GM18951 (cell line): ENCODE data around the gene STARD13.

ENCODE experiments used
- POLR2A ChIP-seq: IDR thresholded peaks from 4 replicates; pipeline ENCODE4 v1.6.1; 2011; ENCODE audit warnings: mild to moderate bottlenecking; ENCODE audit not compliant: insufficient read length, insufficient read depth; ENCODE audit errors: extremely low read depth
- in situ Hi-C: fragments of 300-500 bp; cut with MboI; formaldehyde crosslinking; loops from one replicate; pipeline ENCODE4 v1.12.0; 2022; ENCODE audit warnings: low sequenced_read_pairs, mixed read lengths, inconsistent platforms; ENCODE audit not compliant: unreplicated experiment

The STARD13 gene

DNA sequence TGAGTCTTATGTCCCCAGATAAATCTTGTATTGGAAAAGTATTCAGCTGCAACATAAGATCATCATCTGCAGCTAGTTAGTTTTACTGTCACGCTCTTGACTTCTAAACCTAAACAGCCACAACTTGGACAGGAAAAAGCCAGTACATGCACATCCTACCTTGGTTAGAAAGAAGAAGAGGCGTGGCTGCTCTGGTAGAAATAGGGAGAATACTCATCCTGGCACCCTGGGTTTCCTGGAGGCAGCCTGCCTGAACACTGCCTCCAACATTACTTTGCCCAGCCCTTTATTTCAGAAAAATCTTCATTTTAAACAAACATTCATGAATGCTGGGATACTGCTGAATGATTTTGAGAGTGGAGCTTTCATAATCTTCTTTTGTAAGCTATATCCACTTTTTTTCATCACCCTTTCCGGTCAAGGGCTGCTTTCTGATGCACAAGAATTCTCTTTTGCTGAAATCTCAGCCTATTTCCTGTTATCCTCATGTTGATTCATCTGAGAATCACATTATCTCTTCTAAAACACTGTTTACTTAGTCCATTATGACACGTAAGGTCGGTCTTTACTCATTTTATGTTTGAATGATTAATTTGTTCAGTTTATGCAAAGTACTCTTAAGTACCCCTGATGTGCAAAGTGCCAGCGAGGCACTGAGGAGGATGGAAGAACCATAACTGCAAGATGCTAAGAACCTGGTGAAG lies 55.2 kb downstream of the STARD13 start:
- in situ Hi-C loops = no loop called here
- no peak for TF ChIP-seq POLR2A

DNA sequence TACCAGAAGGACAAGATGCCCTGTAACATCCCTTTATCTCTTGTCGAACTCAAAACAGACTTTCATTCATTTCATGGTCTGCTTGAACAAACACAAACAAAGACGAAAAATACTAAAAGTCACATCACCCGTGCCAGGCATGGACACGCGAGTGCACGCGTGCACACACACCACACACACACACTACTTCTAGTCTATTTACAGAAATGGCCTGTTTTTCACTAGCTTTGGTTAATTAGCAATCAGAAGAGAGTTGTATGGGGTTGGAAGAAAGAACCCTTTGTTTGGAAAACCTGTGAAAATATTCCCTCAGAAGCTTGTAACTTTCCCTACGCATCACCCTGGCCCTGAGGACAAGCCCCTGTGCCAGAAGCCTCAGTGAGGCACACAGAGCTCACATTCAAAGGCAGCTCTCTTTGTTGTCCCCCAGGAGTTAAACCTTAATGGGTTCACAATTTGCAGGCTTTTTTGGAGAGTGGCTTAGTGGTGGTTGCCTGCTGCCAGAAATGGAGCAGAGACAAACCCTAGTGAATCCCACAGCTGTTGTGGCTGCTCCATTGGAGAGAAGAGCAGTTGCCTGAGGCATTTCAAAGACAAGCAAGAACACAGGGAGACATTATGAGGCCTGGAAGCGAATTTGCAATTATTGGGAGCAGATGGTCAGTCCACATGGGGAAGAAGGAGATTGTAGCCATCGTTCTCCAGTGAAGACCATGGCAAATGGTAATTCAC lies 55.9 kb downstream of the STARD13 start:
- no peak for TF ChIP-seq POLR2A
- in situ Hi-C loops = loop anchor here (10.0 kb wide), 1 partner anchor 495 kb away; no protein-coding TSS in a partner anchor

DNA sequence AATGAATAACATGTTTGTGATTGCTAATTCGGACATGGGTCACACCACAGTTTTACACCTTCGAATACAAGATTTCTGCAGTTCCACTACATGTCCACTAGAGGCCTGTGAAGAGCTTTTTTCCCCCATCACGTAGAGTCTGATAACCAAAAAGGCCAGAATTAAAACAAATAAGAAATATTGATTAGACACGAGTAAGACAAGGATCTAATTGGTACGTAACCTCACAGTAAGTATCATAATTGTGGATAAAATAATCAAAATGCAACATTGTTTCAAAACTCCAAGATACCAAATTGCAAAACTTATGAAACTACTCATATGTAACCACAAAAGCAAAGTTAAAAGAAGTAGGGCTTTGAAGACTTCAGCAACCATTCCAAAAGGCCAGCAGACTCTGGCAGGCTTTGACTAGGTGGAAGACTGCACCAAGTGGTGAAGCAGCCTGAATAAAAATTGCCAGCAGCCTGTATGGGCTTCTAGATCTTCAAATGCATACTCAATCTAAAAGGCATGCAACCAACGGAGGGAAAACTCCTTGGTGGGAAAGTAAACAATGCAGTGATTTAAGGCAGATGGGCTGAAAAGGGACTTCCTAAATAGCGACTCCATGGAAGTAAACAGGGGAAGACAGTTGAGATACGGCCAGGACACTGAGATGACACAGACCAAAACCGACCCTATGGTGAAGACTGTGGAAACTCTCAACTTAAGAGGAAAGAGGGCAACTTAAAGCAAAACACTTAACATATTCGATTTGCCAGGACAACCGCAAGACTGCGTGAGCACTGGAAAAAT lies 56.7 kb downstream of the STARD13 start:
- TF ChIP-seq POLR2A = no peak
- in situ Hi-C loops = loop anchor here (10.0 kb wide), 1 partner anchor 496 kb away; no protein-coding TSS in a partner anchor

DNA sequence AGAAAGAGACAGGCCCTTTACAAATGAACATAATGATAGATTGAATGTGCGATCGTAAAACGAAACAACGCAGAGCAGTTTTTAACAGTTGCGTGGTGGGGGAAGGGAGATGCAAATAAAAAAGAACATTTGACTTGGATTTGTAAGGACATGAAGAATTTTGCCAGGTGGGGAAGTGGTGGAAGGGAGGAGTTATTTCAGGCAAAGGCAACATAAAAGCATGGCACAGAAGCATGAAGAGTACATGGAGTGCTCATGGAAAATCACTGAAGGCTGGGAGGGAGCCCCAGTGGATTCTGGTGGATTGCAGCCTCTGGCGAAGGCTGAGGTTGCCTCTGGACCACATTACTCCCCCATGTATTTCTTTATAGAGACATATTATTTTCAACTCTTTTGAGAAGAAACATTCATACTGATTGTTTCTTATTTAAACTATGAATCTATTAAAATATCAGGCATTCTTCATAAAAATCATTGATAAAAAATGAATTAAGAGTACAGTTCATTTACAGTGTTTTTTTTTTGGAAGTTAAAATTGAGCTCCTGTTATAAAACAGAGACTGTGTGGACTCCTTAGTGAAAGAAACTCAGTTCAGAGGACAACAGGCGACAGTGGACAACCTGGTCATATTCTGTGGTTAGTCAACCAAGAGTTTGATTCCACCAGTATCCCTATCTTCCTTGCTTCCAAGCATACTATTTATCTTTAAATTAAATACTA lies 57.5 kb downstream of the STARD13 start:
- in situ Hi-C loops = loop anchor here (10.0 kb wide), 1 partner anchor 497 kb away; no protein-coding TSS in a partner anchor
- TF ChIP-seq POLR2A = no peak

DNA sequence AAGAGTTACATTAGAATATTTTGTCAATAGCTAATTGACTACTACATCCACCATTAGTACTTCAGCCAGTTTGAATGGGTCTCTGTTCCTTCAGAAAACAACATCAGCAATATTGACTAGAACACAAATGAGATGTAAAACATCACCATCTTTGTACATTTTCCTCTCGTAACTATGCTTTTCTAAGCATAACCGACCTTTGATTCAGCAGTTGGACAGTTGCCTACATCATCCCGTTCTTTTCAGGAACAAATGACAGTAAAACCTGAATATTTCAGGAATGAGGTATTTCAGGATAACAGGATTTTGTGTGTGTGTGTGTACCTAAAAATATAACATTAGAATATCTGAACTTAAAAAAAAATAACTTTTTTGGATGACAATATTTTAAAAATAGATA lies 60.9 kb downstream of the STARD13 start:
- in situ Hi-C loops = loop anchor here (10.0 to 25.0 kb wide), 2 partner anchors 313 to 500 kb away; no protein-coding TSS in a partner anchor
- TF ChIP-seq POLR2A = no peak

DNA sequence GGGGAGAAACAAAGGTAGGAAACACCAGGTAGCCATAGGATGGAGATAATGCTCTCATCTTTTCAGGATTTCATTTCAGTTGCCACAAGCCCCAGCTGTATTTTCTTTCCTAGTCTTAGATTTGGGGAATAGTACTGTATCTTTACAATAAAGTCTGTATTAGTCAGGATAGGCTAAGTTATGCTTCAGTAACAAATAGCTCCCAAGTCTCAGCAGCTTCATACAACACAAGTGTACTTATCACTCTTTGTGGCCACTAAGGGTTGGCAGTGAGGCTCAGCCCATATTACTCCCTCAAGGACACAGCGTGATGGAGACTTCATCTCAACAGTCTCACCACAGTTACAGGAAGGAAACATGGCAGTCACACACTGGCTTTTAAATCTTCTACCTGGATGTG lies 61.4 kb downstream of the STARD13 start:
- TF ChIP-seq POLR2A = no peak
- in situ Hi-C loops = loop anchor here (10.0 to 25.0 kb wide), 2 partner anchors 313 to 501 kb away; no protein-coding TSS in a partner anchor

DNA sequence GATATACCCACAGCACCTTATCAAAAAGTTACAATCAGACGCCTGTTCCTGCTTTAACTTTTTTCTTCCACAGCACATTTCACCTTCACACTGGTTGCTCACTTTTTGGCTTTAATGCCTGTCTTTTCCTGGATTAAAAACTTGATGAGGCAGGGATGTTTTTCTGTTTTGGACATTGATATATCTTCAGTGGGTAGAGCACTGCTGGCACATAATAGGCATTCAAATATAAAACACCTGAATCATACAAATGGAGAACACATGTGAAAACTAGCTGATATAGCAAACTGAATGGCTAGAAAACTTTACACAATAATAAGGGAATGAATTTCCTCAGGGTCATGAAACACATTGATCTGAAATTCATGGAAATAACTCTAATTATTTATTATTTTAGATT lies 65.6 kb downstream of the STARD13 start:
- no peak for TF ChIP-seq POLR2A
- in situ Hi-C loops = loop anchor here (10.0 to 25.0 kb wide), 2 partner anchors 317 to 505 kb away; no protein-coding TSS in a partner anchor

DNA sequence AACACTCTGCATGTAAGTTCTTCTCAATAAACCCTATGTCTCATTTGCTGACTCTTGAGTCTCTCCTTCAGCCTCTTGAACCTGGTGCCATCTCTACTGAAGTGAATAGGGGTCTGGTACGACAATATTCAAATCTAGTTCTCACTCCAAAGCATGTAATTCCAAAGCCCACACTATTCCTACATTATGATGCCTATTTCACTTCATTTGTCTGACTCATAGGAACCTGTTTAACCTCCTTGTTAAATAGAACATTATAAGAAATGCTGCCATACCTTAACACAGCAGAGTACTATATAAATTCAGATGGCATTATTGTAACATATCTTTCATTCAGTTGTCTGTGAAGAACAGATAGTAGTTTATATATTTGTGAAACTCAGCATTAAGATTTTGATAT lies 67.1 kb downstream of the STARD13 start:
- TF ChIP-seq POLR2A = no peak
- in situ Hi-C loops = loop anchor here (25.0 kb wide), 1 partner anchor 319 kb away; no protein-coding TSS in a partner anchor

DNA sequence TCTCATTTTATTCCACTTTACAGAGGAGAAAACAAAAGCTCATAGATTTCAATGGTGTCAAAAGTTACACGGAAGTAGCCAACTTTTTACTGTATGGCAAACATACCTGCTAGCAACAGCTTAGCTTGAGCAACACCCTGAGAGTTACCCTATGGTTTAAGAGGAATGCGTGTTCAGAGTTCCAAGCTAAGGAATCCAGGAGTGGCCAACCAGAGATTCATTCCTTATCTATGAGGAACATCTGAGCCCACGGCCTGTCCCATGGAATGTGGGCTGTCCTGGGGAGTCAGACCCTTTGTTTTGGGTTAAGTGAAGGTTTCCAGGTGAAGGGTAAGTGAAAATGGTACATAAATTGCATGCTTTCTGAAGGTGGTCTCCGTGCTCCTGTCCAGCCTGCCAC lies 67.5 kb downstream of the STARD13 start:
- no peak for TF ChIP-seq POLR2A
- in situ Hi-C loops = loop anchor here (25.0 kb wide), 1 partner anchor 319 kb away; no protein-coding TSS in a partner anchor

DNA sequence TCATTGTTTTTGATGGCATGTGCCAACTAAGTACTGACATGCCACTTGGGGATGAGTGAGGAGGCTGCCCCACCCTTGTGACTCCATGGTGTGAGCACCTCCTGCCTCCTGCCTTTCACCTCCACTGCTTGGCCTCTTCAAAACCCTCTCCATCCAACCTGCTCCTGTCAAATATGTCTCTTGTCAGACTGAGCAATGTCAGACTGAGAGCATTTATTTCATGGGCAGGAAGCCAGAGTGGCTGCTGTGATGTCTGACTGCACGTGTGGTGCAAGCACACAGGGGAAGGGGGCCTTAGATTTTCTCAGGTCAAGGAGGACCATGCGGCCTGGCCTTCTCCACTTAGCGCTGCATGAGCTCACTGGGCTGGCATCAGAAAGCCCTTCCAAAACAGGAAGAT lies 68.3 kb downstream of the STARD13 start:
- TF ChIP-seq POLR2A = no peak
- in situ Hi-C loops = loop anchor here (25.0 kb wide), 1 partner anchor 320 kb away; no protein-coding TSS in a partner anchor

DNA sequence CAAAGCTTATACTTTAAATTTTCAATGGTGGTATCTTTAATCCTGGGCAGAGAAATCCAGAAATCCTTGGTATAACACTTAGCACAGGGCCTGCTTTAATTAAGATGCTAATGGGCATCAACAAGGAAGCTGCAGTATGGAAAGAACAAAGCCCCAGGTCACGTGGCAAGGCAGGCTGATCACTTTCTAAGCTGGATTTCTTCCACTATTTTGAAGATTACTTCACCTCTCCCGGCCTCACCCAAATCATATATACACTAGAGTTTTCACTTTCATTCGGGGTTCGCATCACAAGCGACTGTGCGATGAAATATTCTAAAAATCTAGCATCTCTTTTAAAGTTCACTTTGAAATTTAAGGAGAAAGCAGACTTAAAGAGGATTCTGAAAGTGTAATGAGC lies 71.8 kb downstream of the STARD13 start:
- in situ Hi-C loops = loop anchor here (25.0 kb wide), 1 partner anchor 324 kb away; no protein-coding TSS in a partner anchor
- TF ChIP-seq POLR2A = no peak
